GM12878 (cell line): ENCODE data around the gene GLIPR2.

Source experiments
- CTCF ChIP-seq, 3 experiments: IDR thresholded peaks in 2 of 3; conservative IDR thresholded peaks in 1 of 3; 2 replicates each; pipeline ENCODE4 v1.5.1; 2011; ENCODE audit warnings: low read depth in 3 of 3, low read length in 3 of 3, mild to moderate bottlenecking in 3 of 3, control low read depth in 2 of 3, moderate library complexity in 2 of 3, inconsistent platforms in 1 of 3, mixed read lengths in 1 of 3; ENCODE audit not compliant: control insufficient read depth in 2 of 3, insufficient read depth in 1 of 3; ENCODE audit errors: extremely low read depth in 1 of 3
- JUND ChIP-seq: IDR thresholded peaks from 2 replicates; pipeline ENCODE4 v1.6.1; 2012; ENCODE audit warnings: low read depth, mild to moderate bottlenecking, low read length, improper control_type of control experiment, moderate library complexity
- PML ChIP-seq: IDR thresholded peaks from 2 replicates; pipeline ENCODE4 v1.6.1; 2012; ENCODE audit warnings: low read length, inconsistent platforms
- POLR2A ChIP-seq: IDR thresholded peaks from 2 replicates; pipeline ENCODE4 v1.6.1; 2011; ENCODE audit warnings: low read depth, mild to moderate bottlenecking, low read length
- REST ChIP-seq: IDR thresholded peaks from 2 replicates; pipeline ENCODE4 v1.6.1; 2012; ENCODE audit warnings: mild to moderate bottlenecking, low read depth, low read length
- TBL1XR1 ChIP-seq: IDR thresholded peaks from 2 replicates; pipeline ENCODE4 v1.6.1; 2012; ENCODE audit warnings: low read depth, low read length, improper control_type of control experiment
- TCF3 ChIP-seq: IDR thresholded peaks from 2 replicates; pipeline ENCODE4 v1.6.1; 2012; ENCODE audit warnings: low read depth, mild to moderate bottlenecking, low read length, borderline replicate concordance; ENCODE audit not compliant: insufficient read depth

- TF ChIP-seq POLR2A (no peak), CTCF (IDR thresholded peaks at IDR 0.05 in 2 of 3, conservative IDR thresholded peaks at IDR 0.05 in 1 of 3; ENCODE audit: control insufficient read depth in 2 of 3, extremely low read depth in 1 of 3, insufficient read depth in 1 of 3, low read depth in 3 of 3, low read length in 3 of 3) (no peak), REST (no peak), TBL1XR1 (no peak), JUND (no peak), PML (no peak), TCF3 (no peak)
These were observed 72.2 kb downstream of the GLIPR2 start for GRCh38 chr9:36208521-36209253.
